ES-I3 (cell line): ENCODE measurements around the gene MYOG.

Experiments used
- H3K36me3 ChIP-seq: 2 replicates; pipeline ENCODE4 v1.6.1; 2013; ENCODE audit warnings: mild to moderate bottlenecking, low read length, control low read depth, moderate library complexity; ENCODE audit not compliant: insufficient read depth
- H3K4me1 ChIP-seq: 2 replicates; pipeline ENCODE4 v1.6.1; 2013; ENCODE audit warnings: mild to moderate bottlenecking, control low read depth, low read length; ENCODE audit not compliant: insufficient read depth
- H3K9ac ChIP-seq: 2 replicates; pipeline ENCODE4 v1.6.1; 2013; ENCODE audit warnings: low read depth, mild to moderate bottlenecking, low read length, moderate library complexity
- H3K9me3 ChIP-seq: 2 replicates; pipeline ENCODE4 v1.6.1; 2013; ENCODE audit warnings: mild to moderate bottlenecking, low read length, moderate library complexity; ENCODE audit not compliant: control insufficient read depth, insufficient read depth

The MYOG gene

GRCh38 chr1:203034422-203035110 is 51.2 kb downstream of the MYOG start:
- Histone ChIP-seq H3K9me3 (no peaks in the 10 kb centered on the region), H3K9ac (no peak overlapping the region), H3K4me1 (peaks cover 8% of the 10 kb centered on the region; the same call in 1 of the 2 replicates)

DNA sequence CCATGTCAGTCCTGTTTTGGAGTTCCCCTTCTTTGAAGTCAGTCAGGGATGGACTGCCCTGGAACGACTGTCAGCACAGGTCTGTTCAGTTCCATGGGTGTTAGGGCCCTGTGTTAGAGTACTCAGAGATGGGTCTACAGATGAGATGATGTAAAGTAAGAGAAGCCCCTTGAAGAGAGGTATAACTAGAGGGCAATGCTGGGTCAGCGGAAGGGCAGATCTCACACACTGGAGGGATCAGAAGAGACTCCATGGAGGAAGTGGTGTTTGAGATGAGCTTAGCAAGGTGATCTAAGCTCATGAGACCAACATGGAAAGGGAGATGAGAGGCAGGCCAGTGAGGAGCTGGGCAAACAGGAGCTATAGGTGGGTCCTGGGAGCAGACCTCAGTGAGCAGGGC is 51.9 kb downstream of the MYOG start:
- Histone ChIP-seq H3K9ac (no peak overlapping the region), H3K9me3 (no peaks in the 10 kb centered on the region), H3K36me3 (no peaks in the 10 kb centered on the region), H3K4me1 (peaks cover 7% of the 10 kb centered on the region; the same call in 1 of the 2 replicates)

More at GRCh38 chr1:203034422-203035110, 51.2 kb downstream of the MYOG start:
- H3K36me3 ChIP-seq, result no peaks in the 10 kb centered on the region

DNA sequence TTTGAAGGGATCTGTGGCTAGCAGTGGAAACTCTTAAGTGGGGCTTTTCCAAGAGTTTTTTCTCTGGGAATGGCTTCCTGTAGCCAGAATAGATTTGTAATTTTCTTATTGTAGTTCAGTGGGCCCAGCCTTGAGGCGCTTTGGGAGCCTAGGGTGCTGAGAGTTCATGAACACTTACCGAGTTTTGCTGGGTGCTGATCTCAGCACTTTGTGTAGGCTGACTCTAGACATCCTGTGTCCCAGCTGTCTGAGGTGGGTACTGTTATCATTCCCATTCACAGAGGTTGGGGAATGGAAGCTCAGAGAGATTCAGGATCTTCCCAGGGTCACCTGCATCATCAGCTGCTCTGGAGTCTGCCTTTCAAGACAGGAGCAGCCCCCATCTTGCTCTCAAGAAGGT is 52.5 kb downstream of the MYOG start:
- H3K4me1 ChIP-seq, result peaks cover 7% of the 10 kb centered on the region; the same call in 1 of the 2 replicates
- no peak overlapping the region for H3K9ac ChIP-seq
- H3K36me3 ChIP-seq, result no peaks in the 10 kb centered on the region
- no peaks in the 10 kb centered on the region for H3K9me3 ChIP-seq
